EH (cell line): ENCODE measurements around the gene GABRB2.
A peak's percentile ranks its signal among the peaks of the same experiment; 100 is the strongest.
"Not testable (repeated sequence)": the region's sequence is repeated elsewhere in the genome, so short reads cannot be mapped to it uniquely, and the experiment has no call there.

ENCODE experiments used
- DNase-seq: peaks from one replicate; pipeline ENCODE4 v3.0.0-alpha.2; 2015; ENCODE audit warnings: low read depth

GABRB2 gene

GRCh38 chr5:161546470-161547301, at the start of gene GABRB2:
Gene GABRB2, minus strand, starts transcription at chr5:161546725. Its CDS starts 82 bp downstream, at chr5:161546643.
- DNase-seq, result peak; percentile 27

DNA sequence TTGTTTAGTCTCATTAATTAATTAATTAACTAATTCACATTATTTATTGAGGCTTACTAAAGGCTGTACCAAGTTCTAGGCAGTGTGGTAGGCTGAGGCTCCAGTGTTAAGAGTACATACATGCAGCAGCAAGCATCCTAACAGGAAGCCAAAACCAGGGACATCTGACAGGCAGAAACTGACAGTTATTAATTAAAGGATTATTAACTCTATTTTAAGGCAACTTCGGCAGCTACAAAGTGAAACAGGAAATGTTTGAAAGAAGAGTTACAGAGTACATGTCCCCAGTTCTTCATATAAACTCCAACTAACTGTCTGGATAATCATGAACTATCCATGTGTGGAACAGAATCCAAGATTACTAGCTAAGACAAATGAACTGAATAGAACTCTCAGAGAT, 39.3 kb upstream of the GABRB2 start:
- no peak for DNase-seq

- DNase-seq, result no peak
Observed at GRCh38 chr5:161580621-161581020, 34.1 kb upstream of the GABRB2 start.

GRCh38 chr5:161572914-161573313, 26.4 kb upstream of the GABRB2 start:
- no peak for DNase-seq

GRCh38 chr5:161566081-161566480, 19.6 kb upstream of the GABRB2 start:
- DNase-seq, result no peak

DNA sequence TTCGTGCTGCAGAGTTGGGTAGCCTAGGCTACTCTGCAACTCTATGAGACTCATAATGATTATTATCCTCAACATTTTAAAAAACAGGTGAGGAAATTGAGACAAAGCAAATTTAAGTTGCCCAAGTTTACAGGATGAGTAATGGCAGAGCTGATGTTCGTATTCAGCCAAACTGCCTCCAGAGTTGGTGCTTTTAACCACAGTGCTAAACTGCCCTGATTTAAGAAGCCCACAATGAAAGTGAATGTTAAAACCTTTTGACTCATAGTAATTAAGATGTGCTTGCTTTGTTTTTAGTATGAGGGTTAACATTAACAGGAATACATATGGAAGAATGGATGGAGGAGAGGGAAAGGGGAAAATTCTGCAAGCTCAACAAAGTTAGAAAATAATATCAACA, 15.9 kb upstream of the GABRB2 start:
- no peak for DNase-seq

- DNase-seq, result no peak
Observed at GRCh38 chr5:161549106-161549505, 2.6 kb upstream of the GABRB2 start.

DNA sequence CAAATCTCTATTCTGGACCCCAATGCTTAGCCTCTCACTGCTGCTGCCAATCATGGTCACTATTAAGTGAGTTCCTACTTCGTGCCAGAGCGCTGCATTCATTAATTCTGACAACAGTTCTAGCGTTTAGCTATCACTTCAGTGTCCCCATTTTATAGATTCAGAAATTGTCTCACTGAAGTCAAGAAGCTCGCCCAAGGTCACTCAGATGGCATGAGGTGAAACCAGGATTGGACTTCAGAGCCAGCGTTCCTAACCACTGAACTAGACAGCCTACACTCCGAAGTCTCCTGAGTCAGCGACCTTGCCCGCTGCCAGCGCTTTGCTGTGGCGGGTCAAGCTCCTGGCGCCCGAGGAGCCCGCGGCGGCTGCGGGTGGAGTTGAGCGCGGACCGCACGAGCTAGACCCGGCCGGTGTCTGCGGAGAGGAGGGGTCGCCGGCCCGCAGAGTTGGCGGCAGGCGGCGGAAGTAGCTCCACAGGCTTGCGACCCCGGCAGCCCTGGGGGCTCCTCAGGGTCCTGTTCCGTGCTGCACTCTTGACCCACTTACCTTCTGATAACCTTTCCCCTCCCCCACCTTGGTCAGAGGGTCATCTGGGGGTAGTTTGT, 2.1 kb upstream of the GABRB2 start:
- DNase-seq, result no peak

DNA sequence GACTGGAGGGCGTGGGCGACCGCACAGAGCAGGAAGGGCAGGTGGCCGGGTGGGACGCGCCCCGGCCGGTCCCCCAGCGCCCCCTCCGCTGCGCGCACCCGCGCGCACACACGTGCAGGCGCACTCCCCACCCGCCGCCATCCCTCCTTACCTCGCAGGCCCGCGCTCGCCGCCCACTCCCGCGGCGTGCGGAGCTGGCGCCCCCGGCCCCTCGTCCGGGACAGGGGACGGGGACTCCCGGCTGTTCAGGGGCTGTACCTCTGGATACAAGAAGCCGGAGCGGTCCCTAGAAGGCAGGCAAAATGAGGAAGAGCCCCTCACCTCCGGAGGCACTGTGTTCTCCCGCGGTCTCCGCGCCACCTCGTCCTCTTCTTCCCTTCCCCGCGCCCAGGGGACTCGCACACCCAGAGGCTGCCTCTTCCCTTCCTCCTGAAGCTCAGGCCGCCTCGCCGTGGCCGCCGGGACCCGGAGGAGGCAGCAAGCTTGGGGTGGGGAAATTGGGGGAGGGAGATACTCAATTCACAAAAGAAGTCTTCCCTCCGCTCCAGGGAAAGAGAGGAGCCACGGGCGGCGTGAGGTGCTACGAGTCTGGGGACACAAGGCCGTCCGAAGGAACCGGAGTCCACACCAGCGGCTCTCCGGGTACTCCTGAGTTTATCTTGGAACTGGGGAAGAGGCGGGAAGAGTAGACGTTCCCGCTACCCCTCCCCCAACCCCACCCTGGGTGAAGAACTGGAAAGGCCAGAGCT, 1.4 kb upstream of the GABRB2 start:
- no peak for DNase-seq

GRCh38 chr5:161547406-161547737, 847 bp upstream of the GABRB2 start:
- DNase-seq, result no peak

- no peak for DNase-seq
Observed at GRCh38 chr5:161546095-161546469, 443 bp downstream of the GABRB2 start.

- no peak for DNase-seq
Observed at GRCh38 chr5:161545344-161546094, 1.0 kb downstream of the GABRB2 start.

DNA sequence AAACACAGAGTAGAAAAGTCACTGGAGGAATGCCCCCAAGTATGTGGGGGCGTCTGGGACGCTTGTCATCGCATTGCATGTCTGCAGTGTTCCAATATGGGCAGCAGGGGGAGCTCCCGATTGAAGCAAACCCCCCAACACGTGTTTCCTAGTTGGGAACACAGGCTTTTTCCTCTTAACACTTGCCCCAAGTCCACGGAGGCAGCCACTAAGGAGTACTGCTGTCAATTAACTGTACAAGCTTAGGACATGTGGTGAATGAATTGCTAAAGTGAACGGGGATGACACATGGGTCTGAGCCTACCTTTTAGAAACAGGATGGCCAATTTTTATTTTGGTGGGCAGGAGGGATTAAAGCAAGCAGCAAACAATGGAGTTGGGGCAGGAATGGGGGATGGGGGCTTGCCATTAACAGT, 2.2 kb downstream of the GABRB2 start:
- peak; percentile 18 for DNase-seq

DNA sequence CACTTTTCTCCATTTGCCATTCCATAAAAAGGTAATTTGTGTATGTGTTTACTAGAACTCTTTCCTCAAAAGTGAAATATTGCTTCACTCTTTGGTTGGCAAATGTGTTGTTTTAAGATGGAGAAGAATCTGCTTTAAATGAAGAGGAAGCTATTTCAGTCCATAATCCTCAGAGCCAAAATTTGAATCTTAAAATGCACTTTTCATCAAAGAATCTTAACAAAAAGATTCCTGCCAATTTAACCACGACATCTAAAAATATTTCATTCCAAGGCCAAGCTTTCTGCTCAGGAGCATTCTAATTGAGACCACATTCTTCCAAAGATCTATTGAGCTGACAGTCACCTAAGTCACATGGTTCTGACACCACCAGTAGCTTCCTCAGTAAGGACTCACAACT, 7.5 kb downstream of the GABRB2 start:
- no peak for DNase-seq

GRCh38 chr5:161535762-161536161, 10.8 kb downstream of the GABRB2 start:
- no peak for DNase-seq

- no peak for DNase-seq
Observed at GRCh38 chr5:161530700-161531099, 15.8 kb downstream of the GABRB2 start.

GRCh38 chr5:161513942-161514341, 32.6 kb downstream of the GABRB2 start:
- no peak for DNase-seq

GRCh38 chr5:161507591-161507990, 38.9 kb downstream of the GABRB2 start:
- DNase-seq, result no peak

GRCh38 chr5:161505160-161505559, 41.4 kb downstream of the GABRB2 start:
- DNase-seq, result not testable (repeated sequence)

- no peak for DNase-seq
Observed at GRCh38 chr5:161498531-161498930, 48.0 kb downstream of the GABRB2 start.

GRCh38 chr5:161483721-161484120, 62.8 kb downstream of the GABRB2 start:
- no peak for DNase-seq

DNA sequence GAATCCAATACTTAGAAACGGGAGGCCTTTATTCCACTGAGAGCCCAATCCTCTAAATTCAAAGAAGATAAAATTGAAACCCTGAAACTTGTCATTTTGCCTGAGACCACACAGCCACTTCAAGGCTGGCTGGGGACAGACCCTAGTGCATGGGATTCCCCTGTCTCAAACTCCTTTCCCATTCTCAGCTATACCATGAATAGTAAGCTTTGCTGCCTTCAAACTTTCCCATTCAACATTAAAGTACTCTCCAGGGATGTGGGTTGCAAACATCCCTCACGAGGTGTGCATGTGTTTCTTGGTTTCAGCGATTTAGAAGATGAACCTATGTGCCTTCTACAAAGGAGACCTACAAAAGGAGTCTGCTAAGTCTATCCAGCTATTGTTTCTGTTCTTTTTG, 64.6 kb downstream of the GABRB2 start:
- no peak for DNase-seq
